Measurements from ENCODE around the gene SLC7A14. TPM values are rescaled to one million over a fixed set of nuclear protein-coding genes. Genes with fewer than 3 reads are reported as not detected.

Gene SLC7A14
- total and polyA plus RNA-seq, 10 of the 15 experiments (the other 5 are each of a cell fraction or from before 2014, with no cell fraction given) = not detected

DNA sequence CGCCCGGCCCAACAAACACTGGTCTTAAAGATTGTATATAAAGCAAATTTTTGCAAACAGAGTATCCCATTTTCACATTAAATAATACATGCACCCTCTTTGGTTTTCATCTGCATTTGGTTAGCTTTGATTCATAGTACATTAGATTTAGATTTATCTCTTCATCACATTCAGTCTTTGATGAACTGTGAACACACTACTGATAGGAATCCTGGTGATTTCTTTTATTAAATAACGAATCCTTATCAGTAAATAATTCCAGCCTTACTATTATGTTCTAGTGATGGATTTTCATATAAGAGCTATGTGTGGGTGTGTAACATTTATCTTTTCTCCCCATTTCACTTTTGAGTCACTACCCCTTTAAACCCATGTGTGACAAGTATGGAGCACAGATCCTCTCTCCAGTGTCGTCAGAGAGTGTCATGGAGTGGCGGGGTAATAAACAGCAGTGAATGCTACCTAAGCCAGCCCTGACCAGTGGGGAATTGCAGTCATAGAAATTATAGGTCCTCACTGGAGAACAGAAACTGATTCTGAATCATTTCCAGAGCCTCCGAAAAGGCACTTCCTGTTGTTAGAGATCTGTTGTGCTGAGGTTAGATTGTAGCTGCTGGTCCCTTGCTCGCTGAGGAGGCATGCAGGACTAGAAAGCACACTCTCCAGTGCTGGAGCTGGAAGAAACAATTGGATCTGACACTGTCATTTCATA, 22.0 kb downstream of the SLC7A14 start:
- CTCF ChIA-PET = interaction anchor here (0.8 to 1.1 kb wide), 2 partner anchors 10 to 11 kb away, joined by 3 read pairs; no protein-coding TSS in a partner anchor
- POLR2A ChIA-PET = interaction anchor here (0.7 kb wide), 2 partner anchors 70 to 413 kb away, joined by 3 to 5 read pairs; no protein-coding TSS in a partner anchor
- intact Hi-C loops (cut with micrococcal nuclease; ENCODE audit: unreplicated experiment) (no loop called here), in situ Hi-C loops (cut with MboI) (no loop called here)
- WGBS (ENCODE audit: insufficient coverage, insufficient replicate concordance, low lambda C conversion rate, missing lambda C conversion rate) = 35% methylated on average over 7 of the region's 7 CpGs
- FAIRE-seq (peak; percentile 74), DNase-seq (ENCODE audit: low read depth, low spot score) (peak; percentile 23), ATAC-seq (peak; percentile 36)
- no peak overlapping the region for H3K4me3 ChIP-seq
- H3K27me3 ChIP-seq (replicated peaks in 1 of 2; ENCODE audit: control insufficient read depth in 2 of 2, insufficient read depth in 2 of 2, low read length in 1 of 2) = peaks cover 0 to under 1% of the 10 kb centered on the region in 2 experiments; a peak in 1 of 4 replicates
- no peaks in the 10 kb centered on the region for H3K79me2 ChIP-seq (ENCODE audit: control insufficient read depth, insufficient read depth, low read length)
- no peaks in the 10 kb centered on the region; a peak in 1 of 4 replicates for H3K36me3 ChIP-seq (ENCODE audit: control insufficient read depth in 2 of 2, insufficient read depth in 2 of 2, low read length in 1 of 2)
- no peak overlapping the region; the same call in 1 of the 2 replicates for H2AFZ ChIP-seq (ENCODE audit: control insufficient read depth, low read depth, low read length)
- H3K9me3 ChIP-seq (replicated peaks; ENCODE audit: control insufficient read depth, insufficient read depth, low read length) = no peaks in the 10 kb centered on the region; the same call in 2 of the 3 replicates
- TF ChIP-seq ETV6 (conservative IDR thresholded peaks at IDR 0.05 in 1 of 2, IDR thresholded peaks at IDR 0.05 in 1 of 2; ENCODE audit: borderline replicate concordance in 1 of 2, low read depth in 1 of 2) (peak in 1 of 2 experiments; percentile 42; a peak in 1 of 4 replicates), KLF5 (IDR thresholded peaks at IDR 0.05; ENCODE audit: partially characterized antibody) (no peak), RUNX3 (IDR thresholded peaks at IDR 0.05; ENCODE audit: low read length) (peak; percentile 62), CREB1 (IDR thresholded peaks at IDR 0.05; ENCODE audit: low read depth) (peak; percentile 81), HDGF (IDR thresholded peaks at IDR 0.05) (no peak), JUNB (IDR thresholded peaks at IDR 0.05) (peak; percentile 63), SPI1 (IDR thresholded peaks at IDR 0.05; ENCODE audit: borderline replicate concordance, insufficient read depth, low read depth, low read length) (peak; percentile 82), MTA2 (IDR thresholded peaks at IDR 0.05; ENCODE audit: low read depth) (no peak), NR2C1 (IDR thresholded peaks at IDR 0.05) (no peak), NFIC (IDR thresholded peaks at IDR 0.05; ENCODE audit: low read depth, low read length) (0 out of 2 replicates have a peak, but pooled peaks have one; percentile 20), IRF4 (IDR thresholded peaks at IDR 0.05; ENCODE audit: low read depth, low read length) (peak; percentile 65; the same call in 1 of the 2 replicates)
- peaks cover 9% of the 10 kb centered on the region for H3K4me1 ChIP-seq (ENCODE audit: control insufficient read depth, insufficient read depth, low read length)
- H3K27ac ChIP-seq (ENCODE audit: control insufficient read depth, insufficient read depth) = no peak overlapping the region
- RAD21 ChIA-PET (ENCODE audit: unreplicated experiment) = no interaction called here
- SMC1A ChIA-PET (ENCODE audit: uncharacterized antibody, unreplicated experiment) = no interaction called here
- H3K4me2 ChIP-seq (ENCODE audit: control insufficient read depth, insufficient read depth) = peak overlapping the region; percentile 39
- no peak overlapping the region for H3K9ac ChIP-seq (ENCODE audit: control insufficient read depth, insufficient read depth, low read length)
- no peaks in the 10 kb centered on the region for H4K20me1 ChIP-seq (ENCODE audit: control insufficient read depth, insufficient read depth)
- no TSS peak for BruUV-seq (replicated peaks)
